ENCODE measurements around the gene LY6G5C. TPM values are rescaled to one million over a fixed set of nuclear protein-coding genes. Genes with fewer than 3 reads are reported as not detected.
A peak's percentile ranks its signal among the peaks of the same experiment; 100 is the strongest.

LY6G5C gene
- total RNA-seq, 2 donors from 2014 or later = 0.93 to 2.0 TPM

DNA sequence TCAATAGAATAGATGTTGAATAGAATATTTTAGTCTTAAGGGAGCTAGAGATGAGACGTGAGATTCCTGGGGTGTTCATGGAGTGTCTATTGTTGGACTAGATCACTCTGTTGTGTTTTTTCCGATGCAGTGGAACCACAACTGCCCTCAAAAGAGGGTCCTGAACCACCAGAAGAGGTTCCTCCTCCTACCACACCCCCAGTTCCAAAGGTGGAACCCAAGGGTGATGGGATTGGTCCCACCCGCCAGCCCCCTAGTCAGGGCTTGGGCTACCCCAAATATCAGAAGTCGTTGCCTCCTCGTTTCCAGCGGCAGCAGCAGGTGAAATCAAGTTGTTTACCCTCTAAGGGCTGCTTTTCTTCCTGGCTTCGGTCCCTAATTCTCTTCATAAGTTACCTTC, 51.9 kb downstream of the LY6G5C start:
- H3K27ac ChIP-seq (ENCODE audit: low read depth, low read length) = no peak overlapping the region
- H3K36me3 ChIP-seq (ENCODE audit: control insufficient read depth, insufficient read depth, low read length) = peaks cover 95% of the 10 kb centered on the region
- H3K4me3 ChIP-seq (ENCODE audit: low read length) = no peak overlapping the region
- no peaks in the 10 kb centered on the region for H3K9me3 ChIP-seq (ENCODE audit: control insufficient read depth, low read length)
- H3K9ac ChIP-seq (ENCODE audit: extremely low read depth, low read length, poor library complexity, severe bottlenecking) = no peak overlapping the region
- Mint-ChIP-seq H3K27me3 (ENCODE audit: insufficient read depth) (no peaks in the 10 kb centered on the region), H3K9me3 (no peaks in the 10 kb centered on the region), H3K36me3 (ENCODE audit: low read depth) (peaks cover 93% of the 10 kb centered on the region), H3K4me3 (no peak overlapping the region), H3K27ac (peak overlapping the region; percentile 82), H3K4me1 (no peaks in the 10 kb centered on the region)
- no peaks in the 10 kb centered on the region for H3K27me3 ChIP-seq (ENCODE audit: control insufficient read depth, insufficient read depth, low read length, poor library complexity, severe bottlenecking)
- 94 to 95% methylated on average over 5 to 7 of the region's 7 CpGs for WGBS, 2 experiments (ENCODE audit: insufficient coverage in 1 of 2, insufficient read length in 1 of 2)
- TF ChIP-seq, protein P1, sequence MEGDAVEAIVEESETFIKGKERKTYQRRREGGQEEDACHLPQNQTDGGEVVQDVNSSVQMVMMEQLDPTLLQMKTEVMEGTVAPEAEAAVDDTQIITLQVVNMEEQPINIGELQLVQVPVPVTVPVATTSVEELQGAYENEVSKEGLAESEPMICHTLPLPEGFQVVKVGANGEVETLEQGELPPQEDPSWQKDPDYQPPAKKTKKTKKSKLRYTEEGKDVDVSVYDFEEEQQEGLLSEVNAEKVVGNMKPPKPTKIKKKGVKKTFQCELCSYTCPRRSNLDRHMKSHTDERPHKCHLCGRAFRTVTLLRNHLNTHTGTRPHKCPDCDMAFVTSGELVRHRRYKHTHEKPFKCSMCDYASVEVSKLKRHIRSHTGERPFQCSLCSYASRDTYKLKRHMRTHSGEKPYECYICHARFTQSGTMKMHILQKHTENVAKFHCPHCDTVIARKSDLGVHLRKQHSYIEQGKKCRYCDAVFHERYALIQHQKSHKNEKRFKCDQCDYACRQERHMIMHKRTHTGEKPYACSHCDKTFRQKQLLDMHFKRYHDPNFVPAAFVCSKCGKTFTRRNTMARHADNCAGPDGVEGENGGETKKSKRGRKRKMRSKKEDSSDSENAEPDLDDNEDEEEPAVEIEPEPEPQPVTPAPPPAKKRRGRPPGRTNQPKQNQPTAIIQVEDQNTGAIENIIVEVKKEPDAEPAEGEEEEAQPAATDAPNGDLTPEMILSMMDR (conservative IDR thresholded peaks at IDR 0.05) = no peak
- no peaks in the 10 kb centered on the region for H3K4me1 ChIP-seq (ENCODE audit: control insufficient read depth, insufficient read depth, low read length)
- DNase-seq = no peak

DNA sequence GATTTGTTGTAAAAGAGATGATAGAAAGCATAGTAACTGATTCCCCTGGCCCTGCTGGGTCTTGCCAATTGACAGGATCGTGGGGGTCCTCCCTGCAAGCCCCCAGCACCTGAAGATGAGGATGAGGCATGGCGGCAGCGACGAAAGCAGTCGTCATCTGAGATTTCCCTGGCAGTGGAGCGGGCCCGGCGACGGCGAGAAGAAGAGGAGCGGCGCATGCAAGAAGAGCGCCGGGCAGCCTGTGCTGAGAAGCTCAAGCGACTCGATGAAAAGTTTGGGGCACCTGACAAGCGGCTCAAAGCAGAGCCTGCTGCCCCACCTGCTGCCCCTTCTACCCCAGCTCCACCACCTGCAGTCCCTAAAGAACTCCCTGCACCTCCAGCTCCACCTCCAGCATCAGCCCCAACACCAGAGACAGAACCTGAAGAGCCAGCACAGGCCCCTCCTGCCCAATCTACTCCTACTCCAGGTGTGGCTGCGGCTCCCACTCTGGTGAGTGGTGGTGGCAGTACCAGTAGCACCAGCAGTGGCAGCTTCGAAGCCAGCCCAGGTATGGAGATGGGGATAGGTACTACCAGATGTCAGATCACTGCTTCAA, 53.1 kb downstream of the LY6G5C start:
- Histone ChIP-seq H3K4me1 (ENCODE audit: control insufficient read depth, insufficient read depth, low read length) (no peaks in the 10 kb centered on the region), H3K9ac (ENCODE audit: extremely low read depth, low read length, poor library complexity, severe bottlenecking) (no peak overlapping the region), H3K36me3 (ENCODE audit: control insufficient read depth, insufficient read depth, low read length) (peaks cover 95% of the 10 kb centered on the region), H3K27me3 (ENCODE audit: control insufficient read depth, insufficient read depth, low read length, poor library complexity, severe bottlenecking) (no peaks in the 10 kb centered on the region), H3K9me3 (ENCODE audit: control insufficient read depth, low read length) (no peaks in the 10 kb centered on the region), H3K27ac (ENCODE audit: low read depth, low read length) (no peak overlapping the region), H3K4me3 (ENCODE audit: low read length) (no peak overlapping the region)
- Mint-ChIP-seq H3K4me1 (peaks cover 2% of the 10 kb centered on the region), H3K27ac (no peak overlapping the region), H3K4me3 (no peak overlapping the region), H3K9me3 (no peaks in the 10 kb centered on the region), H3K27me3 (ENCODE audit: insufficient read depth) (no peaks in the 10 kb centered on the region), H3K36me3 (ENCODE audit: low read depth) (peaks cover 93% of the 10 kb centered on the region)
- TF ChIP-seq, protein P1 (conservative IDR thresholded peaks at IDR 0.05) = no peak
- 96 to 97% methylated on average over 15 to 19 of the region's 19 CpGs for WGBS, 2 experiments (ENCODE audit: insufficient coverage in 1 of 2, insufficient read length in 1 of 2)
- DNase-seq = no peak

DNA sequence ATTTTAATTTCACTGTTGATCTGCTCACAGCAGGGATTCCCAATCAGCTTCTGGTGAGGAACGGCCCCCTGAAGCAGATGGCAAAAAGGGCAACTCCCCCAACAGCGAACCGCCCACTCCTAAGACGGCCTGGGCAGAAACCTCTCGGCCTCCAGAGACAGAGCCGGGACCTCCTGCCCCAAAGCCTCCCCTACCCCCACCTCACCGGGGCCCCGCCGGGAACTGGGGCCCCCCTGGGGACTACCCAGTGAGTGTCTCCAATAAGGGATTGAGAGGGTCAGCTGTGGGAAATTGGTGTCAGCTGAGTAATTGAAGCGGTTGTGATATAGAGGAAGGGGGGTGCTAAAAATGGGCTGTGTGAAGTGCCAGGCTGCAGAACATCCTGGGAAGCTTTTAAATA, 53.9 kb downstream of the LY6G5C start:
- DNase-seq = no peak
- Histone ChIP-seq H3K4me1 (ENCODE audit: control insufficient read depth, insufficient read depth, low read length) (no peaks in the 10 kb centered on the region), H3K4me3 (ENCODE audit: low read length) (no peak overlapping the region), H3K27me3 (ENCODE audit: control insufficient read depth, insufficient read depth, low read length, poor library complexity, severe bottlenecking) (no peaks in the 10 kb centered on the region), H3K36me3 (ENCODE audit: control insufficient read depth, insufficient read depth, low read length) (peaks cover 95% of the 10 kb centered on the region), H3K9ac (ENCODE audit: extremely low read depth, low read length, poor library complexity, severe bottlenecking) (no peak overlapping the region), H3K9me3 (ENCODE audit: control insufficient read depth, low read length) (no peaks in the 10 kb centered on the region), H3K27ac (ENCODE audit: low read depth, low read length) (no peak overlapping the region)
- TF ChIP-seq, protein P1 (conservative IDR thresholded peaks at IDR 0.05) = no peak
- Mint-ChIP-seq H3K9me3 (no peaks in the 10 kb centered on the region), H3K27me3 (ENCODE audit: insufficient read depth) (no peaks in the 10 kb centered on the region), H3K27ac (peak overlapping the region; percentile 55), H3K4me1 (peaks cover 11% of the 10 kb centered on the region), H3K4me3 (no peak overlapping the region), H3K36me3 (ENCODE audit: low read depth) (peaks cover 94% of the 10 kb centered on the region)
- WGBS, 2 experiments (ENCODE audit: insufficient coverage in 1 of 2, insufficient read length in 1 of 2) = 96 to 100% methylated on average over 1 to 10 of the region's 10 CpGs

Small RNAs within 50 kb of the gene (microRNA-seq; reads per million reads assigned to microRNA genes)
- gene MIR4646 (ENCODE audit: borderline microRNAs expressed) = not detected
- gene MIR6832 (ENCODE audit: borderline microRNAs expressed) = not detected

Other genes starting within 250 kb of the LY6G5C start
- 1 to 10 TPM; 8.2 to 8.5 TPM for gene MICB, start 182.9 kb downstream of the LY6G5C start, total RNA-seq
- gene MCCD1, start 152.1 kb downstream of the LY6G5C start, total RNA-seq = not detected
- 100 to 1,000 TPM; 572 to 654 TPM for gene DDX39B, start 139.1 kb downstream of the LY6G5C start, total RNA-seq
- 1 to 10 TPM; 1.7 to 2.1 TPM for gene ATP6V1G2, start 134.5 kb downstream of the LY6G5C start, total RNA-seq
- gene NFKBIL1, start 133.5 kb downstream of the LY6G5C start, total RNA-seq = 10 to 100 TPM; 17.4 to 26.3 TPM
- not detected for gene LTA, start 108.8 kb downstream of the LY6G5C start, total RNA-seq
- gene TNF, start 105.5 kb downstream of the LY6G5C start, total RNA-seq = not detected
- 1 to 10 TPM in 1 of 2 donors, not detected in 1; 1.3 TPM for gene LTB, start 98.6 kb downstream of the LY6G5C start, total RNA-seq
- gene LST1, start 94.8 kb downstream of the LY6G5C start, total RNA-seq = not detected
- gene NCR3, start 88.1 kb downstream of the LY6G5C start, total RNA-seq = not detected
- 1 to 10 TPM in 1 of 2 donors, under 1 TPM in 1; 0.70 to 1.7 TPM for gene AIF1, start 65.8 kb downstream of the LY6G5C start, total RNA-seq
- gene PRRC2A, start 60.4 kb downstream of the LY6G5C start, total RNA-seq = 100 to 1,000 TPM; 329 to 330 TPM
- 100 to 1,000 TPM; 413 to 428 TPM for gene BAG6, start 28.4 kb downstream of the LY6G5C start, total RNA-seq
- gene APOM, start 25.2 kb downstream of the LY6G5C start, total RNA-seq = 1 to 10 TPM; 1.6 to 3.2 TPM
- gene C6orf47, start 20.3 kb downstream of the LY6G5C start, total RNA-seq = 10 to 100 TPM; 14.0 to 14.9 TPM
- gene GPANK1, start 16.1 kb downstream of the LY6G5C start, total RNA-seq = 10 to 100 TPM; 16.1 to 21.3 TPM
- gene CSNK2B, start 15.0 kb downstream of the LY6G5C start, total RNA-seq = 100 to 1,000 TPM; 155 to 171 TPM
- gene LY6G5B, start 11.1 kb downstream of the LY6G5C start, total RNA-seq = 10 to 100 TPM; 13.9 to 17.0 TPM
- gene ABHD16A, start 22.3 kb upstream of the LY6G5C start, total RNA-seq = 10 to 100 TPM; 38.3 to 59.5 TPM
- not detected for gene LY6G6F, start 25.8 kb upstream of the LY6G5C start, total RNA-seq
- gene LY6G6D, start 34.3 kb upstream of the LY6G5C start, total RNA-seq = not detected
- under 1 TPM; 0.29 to 0.38 TPM for gene LY6G6C, start 40.7 kb upstream of the LY6G5C start, total RNA-seq
- gene MPIG6B, start 42.3 kb upstream of the LY6G5C start, total RNA-seq = not detected
- gene DDAH2, start 48.2 kb upstream of the LY6G5C start, total RNA-seq = 100 to 1,000 TPM; 150 to 153 TPM
- gene CLIC1, start 55.5 kb upstream of the LY6G5C start, total RNA-seq = 100 to 1,000 TPM; 289 to 380 TPM
- 10 to 100 TPM; 35.7 to 57.2 TPM for gene MSH5, start 58.9 kb upstream of the LY6G5C start, total RNA-seq
- 1 to 10 TPM; 7.9 to 8.4 TPM for gene SAPCD1, start 81.6 kb upstream of the LY6G5C start, total RNA-seq
- under 1 TPM; 0.64 to 0.95 TPM for gene VWA7, start 96.3 kb upstream of the LY6G5C start, total RNA-seq
- gene VARS1, start 114.7 kb upstream of the LY6G5C start, total RNA-seq = 10 to 100 TPM; 81.4 to 83.1 TPM
- 100 to 1,000 TPM; 106 to 119 TPM for gene LSM2, start 125.9 kb upstream of the LY6G5C start, total RNA-seq
- gene HSPA1L, start 134.2 kb upstream of the LY6G5C start, total RNA-seq = 1 to 10 TPM; 1.2 to 1.5 TPM
- 10 to 100 TPM; 53.1 to 62.6 TPM for gene HSPA1A, start 134.5 kb upstream of the LY6G5C start, total RNA-seq
- 10 to 100 TPM; 61.8 to 83.9 TPM for gene HSPA1B, start 146.7 kb upstream of the LY6G5C start, total RNA-seq
- 10 to 100 TPM; 42.4 to 50.7 TPM for gene NEU1, start 181.8 kb upstream of the LY6G5C start, total RNA-seq
- 1 to 10 TPM; 1.3 to 3.6 TPM for gene SLC44A4, start 197.9 kb upstream of the LY6G5C start, total RNA-seq
- gene EHMT2, start 216.6 kb upstream of the LY6G5C start, total RNA-seq = 100 to 1,000 TPM; 113 to 121 TPM
- 10 to 100 TPM; 25.4 to 29.9 TPM for gene ZBTB12, start 221.0 kb upstream of the LY6G5C start, total RNA-seq
- gene C2, start 246.7 kb upstream of the LY6G5C start, total RNA-seq = 1 to 10 TPM in 1 of 2 donors, under 1 TPM in 1; 0.29 to 1.0 TPM

Data from endodermal cell (in vitro differentiated cells).